ENCODE measurements around the gene TESK1.

The TESK1 gene

GRCh38 chr9:35561468-35562261 is 43.4 kb upstream of the TESK1 start:
- Histone ChIP-seq H3K4me2 (ENCODE audit: low read depth, low read length) (no peak overlapping the region), H4K20me1 (ENCODE audit: insufficient read depth, low read length) (no peaks in the 10 kb centered on the region), H3K36me3 (replicated peaks; ENCODE audit: insufficient read depth, low read length) (no peaks in the 10 kb centered on the region), H3K4me1 (ENCODE audit: low read length) (peaks cover 9% of the 10 kb centered on the region), H3K9ac (ENCODE audit: low read length) (no peak overlapping the region), H3F3A (ENCODE audit: insufficient read depth, low read length) (peaks cover 8% of the 10 kb centered on the region), H3K9me3 (replicated peaks; ENCODE audit: insufficient read depth, low read length) (no peaks in the 10 kb centered on the region), H3K9me2 (replicated peaks; ENCODE audit: insufficient read depth, low read length) (no peaks in the 10 kb centered on the region), H3K27ac (ENCODE audit: low read length) (no peak overlapping the region), H2AFZ (ENCODE audit: low read length) (no peak overlapping the region), H3K79me2 (ENCODE audit: low read length) (no peaks in the 10 kb centered on the region), H3K27me3 (replicated peaks; ENCODE audit: insufficient read depth, low read length) (no peaks in the 10 kb centered on the region), H3K4me3 (ENCODE audit: low read length) (no peak overlapping the region)
- TF ChIP-seq EZH2phosphoT487 (IDR thresholded peaks at IDR 0.05; ENCODE audit: low read length) (no peak), CTCF (IDR thresholded peaks at IDR 0.05; ENCODE audit: low read length) (no peak), EZH2 (optimal IDR thresholded peaks at IDR 0.05; ENCODE audit: low read depth, low read length) (no peak)
- DNase-seq: no peak

- no peak for TF ChIP-seq CTCF (IDR thresholded peaks at IDR 0.05; ENCODE audit: low read length)
- Histone ChIP-seq H3K36me3 (replicated peaks; ENCODE audit: insufficient read depth, low read length) (no peaks in the 10 kb centered on the region), H3K27ac (ENCODE audit: low read length) (no peak overlapping the region), H3K4me1 (ENCODE audit: low read length) (peaks cover 20% of the 10 kb centered on the region), H2AFZ (ENCODE audit: low read length) (no peak overlapping the region), H3K9me3 (replicated peaks; ENCODE audit: insufficient read depth, low read length) (no peaks in the 10 kb centered on the region), H3K9me2 (replicated peaks; ENCODE audit: insufficient read depth, low read length) (no peaks in the 10 kb centered on the region), H3K27me3 (replicated peaks; ENCODE audit: insufficient read depth, low read length) (no peaks in the 10 kb centered on the region), H3F3A (ENCODE audit: insufficient read depth, low read length) (peaks cover 15% of the 10 kb centered on the region), H3K4me3 (ENCODE audit: low read length) (no peak overlapping the region), H3K9ac (ENCODE audit: low read length) (no peak overlapping the region), H3K4me2 (ENCODE audit: low read depth, low read length) (no peak overlapping the region), H4K20me1 (ENCODE audit: insufficient read depth, low read length) (no peaks in the 10 kb centered on the region), H3K79me2 (ENCODE audit: low read length) (no peaks in the 10 kb centered on the region)
- no peak for DNase-seq
Observed at GRCh38 chr9:35562895-35563780, 41.9 kb upstream of the TESK1 start.

GRCh38 chr9:35563791-35564197 is 41.3 kb upstream of the TESK1 start:
- Histone ChIP-seq H2AFZ (ENCODE audit: low read length) (no peak overlapping the region), H3F3A (ENCODE audit: insufficient read depth, low read length) (peaks cover 20% of the 10 kb centered on the region), H3K9me2 (replicated peaks; ENCODE audit: insufficient read depth, low read length) (no peaks in the 10 kb centered on the region), H3K4me3 (ENCODE audit: low read length) (no peak overlapping the region), H3K4me2 (ENCODE audit: low read depth, low read length) (no peak overlapping the region), H3K27me3 (replicated peaks; ENCODE audit: insufficient read depth, low read length) (no peaks in the 10 kb centered on the region), H3K36me3 (replicated peaks; ENCODE audit: insufficient read depth, low read length) (no peaks in the 10 kb centered on the region), H4K20me1 (ENCODE audit: insufficient read depth, low read length) (no peaks in the 10 kb centered on the region), H3K9ac (ENCODE audit: low read length) (no peak overlapping the region), H3K79me2 (ENCODE audit: low read length) (no peaks in the 10 kb centered on the region), H3K4me1 (ENCODE audit: low read length) (peaks cover 21% of the 10 kb centered on the region), H3K9me3 (replicated peaks; ENCODE audit: insufficient read depth, low read length) (no peaks in the 10 kb centered on the region), H3K27ac (ENCODE audit: low read length) (no peak overlapping the region)
- no peak for DNase-seq
- TF ChIP-seq CTCF (IDR thresholded peaks at IDR 0.05; ENCODE audit: low read length) (no peak), EZH2phosphoT487 (IDR thresholded peaks at IDR 0.05; ENCODE audit: low read length) (no peak), EZH2 (optimal IDR thresholded peaks at IDR 0.05; ENCODE audit: low read depth, low read length) (no peak)

Data from MM.1S (cell line).